Heart right ventricle (tissue), 16 donors: Measurements from ENCODE around the gene SNCA. TPM values are rescaled to one million over a fixed set of nuclear protein-coding genes. Genes with fewer than 3 reads are reported as not detected.

Experiments
- ATAC-seq, 8 donors: fragments of 200-7000 bp; cut with Tn5 transposase; one replicate each; pipeline ENCODE4 v1.9.1; 2020; ENCODE audit warnings: mild to moderate bottlenecking in 8 of 8, moderate library complexity in 8 of 8, moderate number of reproducible peaks in 1 of 8
- DNase-seq, 2 donors: peaks; one replicate each; pipeline ENCODE4 v3.0.0-alpha.2; 2020
- H3K27ac ChIP-seq, 10 donors: fragments of 200-600 bp; sonication (generic) in 2 of 10; one replicate each; pipeline versions ENCODE4 v1.5.0 to v1.8.0; 2020 to 2022; ENCODE audit warnings: mild to moderate bottlenecking in 3 of 10
- H3K27me3 ChIP-seq, 7 donors: fragments of 200-600 bp; one replicate each; pipeline ENCODE4 v1.8.0; 2021 to 2022; ENCODE audit warnings: mild to moderate bottlenecking in 2 of 7
- H3K36me3 ChIP-seq, 9 donors: fragments of 200-600 bp; sonication (generic) in 1 of 9; one replicate each; pipeline versions ENCODE4 v1.5.0 to v1.8.0; 2020 to 2022; ENCODE audit warnings: mild to moderate bottlenecking in 2 of 9
- H3K4me1 ChIP-seq, 9 donors: fragments of 200-600 bp; sonication (generic) in 1 of 9; one replicate each; pipeline versions ENCODE4 v1.5.0 to v1.8.0; 2020 to 2022; ENCODE audit warnings: mild to moderate bottlenecking in 4 of 9
- H3K4me3 ChIP-seq, 10 donors: fragments of 200-600 bp; sonication (generic) in 2 of 10; one replicate each; pipeline versions ENCODE4 v1.5.0 to v1.8.0; 2020 to 2022; ENCODE audit warnings: mild to moderate bottlenecking in 7 of 10, moderate library complexity in 2 of 10
- H3K9me3 ChIP-seq, 11 donors: fragments of 200-600 bp in 10 of 11; sonication (generic) in 2 of 11; one replicate each; pipeline versions ENCODE4 v1.5.0 to v1.8.0; 2013 to 2022; ENCODE audit warnings: mild to moderate bottlenecking in 2 of 11, control low read depth in 1 of 11, moderate library complexity in 1 of 11
- CTCF ChIP-seq, 9 donors: fragments of 200-600 bp; sonication (generic) in 2 of 9; IDR thresholded peaks; one replicate each; pipeline versions ENCODE4 v1.5.0 to v1.8.0; 2021 to 2022; ENCODE audit warnings: antibody characterized with exemption in 9 of 9, mild to moderate bottlenecking in 5 of 9, moderate library complexity in 1 of 9
- WGBS, 2 donors: extraction: QIAGEN DNeasy Blood & Tissue Kit; methylation state at CpG; one replicate each; pipeline ENCODE4 v1.1.7; 2013; ENCODE audit warnings: inconsistent platforms in 1 of 2; 5-methylcytosine and 5-hydroxymethylcytosine counted together
- intact Hi-C, 10 donors: fragments of 100-400 bp; cut with DNase I; formaldehyde crosslinking; loops; one replicate each; pipeline versions ENCODE4 v1.11.1 to v1.14.2; 2022
- polyA plus RNA-seq, 2 donors: library from polyadenylated mRNA; stranded (reverse); fragments of 200-250 nt; gene quantifications; one replicate each; pipeline ENCODE4 v1.2.3, GENCODE V29; 2013
- total RNA-seq, 10 donors: library from RNA; stranded (reverse); fragmentation: NEBNext Ultra II Directional in 3 of 10; extraction: Animal tissue kit (Norgen Biotek cat#: 25700) in 3 of 10; gene quantifications; one replicate each; pipeline versions ENCODE4 v1.2.1 to v1.2.4, GENCODE V29; 2021 to 2023
- donor health status: Arrhythmogenic right ventricular cardiomyopathy.
- donor health status: ischemic (EF 13 %, LVEDD 7.1; RV severe dilation, severe dysfunction).
- donor health status: healthy with polysubstance abuse.
- donor health status: DM: no; HTN: yes; CAD: no.
- donor health status: DM: no; HTN: no; CAD: no.
- donor health status: ischemic (EF 25% LVEDD 6.9; RV normal size, moderate dysfunction).
- donor health status: ischemic (EF 25% LVEDD 5.7; RV mildly dilated, moderate dysfunction).
- donor health status: healthy.
- donor health status: DM: yes; HTN: yes; CAD: no.
- donor health status: Ischemic cardiomyopathy.
- donor health status: ischemic (EF 35%, LVEDD 5.7; RV mildly dilated, moderate dysfunction).
- donor health status: nonischemic (EF 11% LVEDD 7.7; RV severe dilation, severe dysfunction).
- donor health status: DM: yes; HTN: yes; CAD: no.
- donor health status: PGD.
- donor health status: ischemic (EF 29% LVEDD 5.4; RV normal size, mild dysfunction).
- donor health status: nonischemic (EF 23%, LVEDD 6.1; RV moderate dilation, normal function).

Gene SNCA
- total and polyA plus RNA-seq, 12 donors, result 1.8 to 29.8 (median 3.2) TPM

GRCh38 chr4:89723096-89723495 lies 113.9 kb downstream of the SNCA start:
- 76 to 84% methylated on average over 5 of the region's 5 CpGs for WGBS, 2 donors
- no peaks in the 10 kb centered on the region for H3K36me3 ChIP-seq
- no peak for TF ChIP-seq CTCF (IDR thresholded peaks at IDR 0.05)
- H3K4me1 ChIP-seq, result no peaks in the 10 kb centered on the region
- H3K4me3 ChIP-seq, result no peak overlapping the region
- H3K9me3 ChIP-seq, result peaks cover 0 to 11% (median 0%) of the 10 kb centered on the region in 11 donors
- no peaks in the 10 kb centered on the region for H3K27me3 ChIP-seq
- intact Hi-C loops, result no loop called here
- no peak overlapping the region for H3K27ac ChIP-seq
- ATAC-seq, result no peak
- DNase-seq, result no peak

DNA sequence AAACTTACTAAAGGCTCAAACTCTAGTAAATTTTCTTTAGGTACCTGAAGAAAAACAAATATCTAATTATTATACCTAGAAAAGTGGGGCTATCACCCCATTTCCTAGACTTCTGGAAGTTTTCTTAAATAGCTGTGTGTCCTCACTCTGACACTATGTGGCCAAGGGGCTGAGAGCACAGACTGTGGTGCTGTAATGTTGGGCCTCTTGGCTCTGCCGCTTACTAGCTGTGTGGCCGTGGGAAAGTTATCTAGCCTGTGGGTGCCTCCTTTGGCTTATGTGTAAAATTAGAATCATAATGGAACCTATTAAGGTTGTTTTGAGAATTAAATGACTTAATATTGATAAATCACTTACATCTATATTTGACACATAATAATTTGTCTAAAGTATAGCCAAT lies 114.4 kb downstream of the SNCA start:
- Histone ChIP-seq H3K27me3 (no peaks in the 10 kb centered on the region), H3K27ac (no peak overlapping the region), H3K36me3 (no peaks in the 10 kb centered on the region), H3K9me3 (peaks cover 0 to 11% (median 0%) of the 10 kb centered on the region in 11 donors), H3K4me1 (no peaks in the 10 kb centered on the region), H3K4me3 (no peak overlapping the region)
- no peak for ATAC-seq
- no peak for DNase-seq
- 88 to 89% methylated on average over 2 of the region's 2 CpGs for WGBS, 2 donors
- TF ChIP-seq CTCF (IDR thresholded peaks at IDR 0.05), result no peak
- intact Hi-C loops, result no loop called here

- WGBS, 2 donors, result 67 to 73% methylated on average over 2 of the region's 2 CpGs
- Histone ChIP-seq H3K36me3 (no peaks in the 10 kb centered on the region), H3K9me3 (peaks cover 0 to 11% (median 0%) of the 10 kb centered on the region in 11 donors), H3K27me3 (no peaks in the 10 kb centered on the region), H3K4me3 (no peak overlapping the region), H3K4me1 (no peaks in the 10 kb centered on the region), H3K27ac (no peak overlapping the region)
- DNase-seq (no peak), ATAC-seq (no peak)
- no peak for TF ChIP-seq CTCF (IDR thresholded peaks at IDR 0.05)
- intact Hi-C loops, result no loop called here
Observed at GRCh38 chr4:89720981-89721380, 116.0 kb downstream of the SNCA start.

DNA sequence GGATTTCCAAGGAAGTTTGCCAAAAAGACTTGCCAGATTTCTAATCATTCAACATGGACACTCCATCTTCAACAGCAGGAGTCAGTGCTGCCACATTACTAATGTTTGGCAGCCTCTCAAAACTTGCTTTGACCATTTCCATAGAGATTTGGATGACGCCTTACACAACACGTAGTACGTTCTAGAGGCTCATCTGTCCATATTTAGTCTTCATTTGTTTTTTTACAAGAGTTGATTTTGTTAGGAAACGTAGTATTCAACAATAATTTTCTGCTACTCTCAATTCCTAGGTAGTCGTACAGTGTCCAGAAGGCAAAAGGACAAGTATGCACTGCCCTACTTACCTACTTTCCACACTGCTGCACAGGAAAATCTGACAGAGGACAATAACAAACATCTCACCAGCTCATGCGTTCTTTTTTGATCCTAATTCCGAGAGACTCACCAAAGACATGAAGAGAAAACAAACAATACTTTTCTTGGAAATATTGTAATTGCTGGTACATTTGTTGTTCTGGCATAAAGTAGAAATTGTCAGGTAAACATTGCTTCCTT lies 117.3 kb downstream of the SNCA start:
- H3K4me1 ChIP-seq, result no peaks in the 10 kb centered on the region
- H3K27ac ChIP-seq, result no peak overlapping the region
- no peak for ATAC-seq
- no peak overlapping the region for H3K4me3 ChIP-seq
- 80 to 84% methylated on average over 7 of the region's 7 CpGs for WGBS, 2 donors
- no peaks in the 10 kb centered on the region for H3K36me3 ChIP-seq
- no peaks in the 10 kb centered on the region for H3K27me3 ChIP-seq
- intact Hi-C loops, result no loop called here
- no peak for DNase-seq
- TF ChIP-seq CTCF (IDR thresholded peaks at IDR 0.05), result no peak
- peaks cover 0 to 11% (median 0%) of the 10 kb centered on the region in 11 donors for H3K9me3 ChIP-seq
